WTC11 (cell line): ENCODE data around the gene USF2.

Source experiments
- CTCF ChIP-seq: fragments of 200-600 bp; IDR thresholded peaks from 2 replicates; pipeline ENCODE4 v1.8.0; 2022; ENCODE audit warnings: antibody characterized with exemption
- E2F1 ChIP-seq: sonication (generic); formaldehyde crosslinking; IDR thresholded peaks from 2 replicates; pipeline ENCODE4 v1.8.0; 2022; ENCODE audit warnings: mild to moderate bottlenecking, missing genetic modification reagents
- FOXJ3 ChIP-seq: sonication (generic); formaldehyde crosslinking; IDR thresholded peaks from 2 replicates; pipeline ENCODE4 v1.9.0; 2021; ENCODE audit warnings: missing genetic modification reagents, mild to moderate bottlenecking, borderline replicate concordance
- IRF2 ChIP-seq: sonication (generic); formaldehyde crosslinking; IDR thresholded peaks from 2 replicates; pipeline ENCODE4 v1.8.0; 2022; ENCODE audit warnings: low read depth, missing genetic modification reagents, borderline replicate concordance
- JUN ChIP-seq: sonication (generic); formaldehyde crosslinking; IDR thresholded peaks from 2 replicates; pipeline ENCODE4 v1.8.0; 2023; ENCODE audit warnings: mild to moderate bottlenecking, missing genetic modification reagents
- PRRX2 ChIP-seq: fragments of 250-450 bp; sonication (Bioruptor Pico); IDR thresholded peaks from 2 replicates; pipeline ENCODE4 v1.8.0; 2021; ENCODE audit warnings: mild to moderate bottlenecking
- TF ChIP-seq, protein P1 (sequence below): fragments of 250-450 bp; sonication (Bioruptor Pico); IDR thresholded peaks from 2 replicates; pipeline ENCODE4 v2.1.2; 2022; ENCODE audit warnings: mild to moderate bottlenecking, moderate library complexity
- TF ChIP-seq, protein P2 (sequence below): sonication (generic); formaldehyde crosslinking; IDR thresholded peaks from 2 replicates; pipeline ENCODE4 v1.8.0; 2023; ENCODE audit warnings: missing genetic modification reagents

- TF ChIP-seq CTCF (no peak), JUN (CRISPR knock-in tag) (no peak), E2F1 (CRISPR knock-in tag) (no peak), FOXJ3 (CRISPR knock-in tag) (no peak), IRF2 (no peak), PRRX2 (CRISPR knock-in tag) (no peak)
- TF ChIP-seq, protein P1, sequence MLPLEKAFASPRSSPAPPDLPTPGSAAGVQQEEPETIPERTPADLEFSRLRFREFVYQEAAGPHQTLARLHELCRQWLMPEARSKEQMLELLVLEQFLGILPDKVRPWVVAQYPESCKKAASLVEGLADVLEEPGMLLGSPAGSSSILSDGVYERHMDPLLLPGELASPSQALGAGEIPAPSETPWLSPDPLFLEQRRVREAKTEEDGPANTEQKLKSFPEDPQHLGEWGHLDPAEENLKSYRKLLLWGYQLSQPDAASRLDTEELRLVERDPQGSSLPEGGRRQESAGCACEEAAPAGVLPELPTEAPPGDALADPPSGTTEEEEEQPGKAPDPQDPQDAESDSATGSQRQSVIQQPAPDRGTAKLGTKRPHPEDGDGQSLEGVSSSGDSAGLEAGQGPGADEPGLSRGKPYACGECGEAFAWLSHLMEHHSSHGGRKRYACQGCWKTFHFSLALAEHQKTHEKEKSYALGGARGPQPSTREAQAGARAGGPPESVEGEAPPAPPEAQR (CRISPR knock-in tag): no peak
- TF ChIP-seq, protein P2, sequence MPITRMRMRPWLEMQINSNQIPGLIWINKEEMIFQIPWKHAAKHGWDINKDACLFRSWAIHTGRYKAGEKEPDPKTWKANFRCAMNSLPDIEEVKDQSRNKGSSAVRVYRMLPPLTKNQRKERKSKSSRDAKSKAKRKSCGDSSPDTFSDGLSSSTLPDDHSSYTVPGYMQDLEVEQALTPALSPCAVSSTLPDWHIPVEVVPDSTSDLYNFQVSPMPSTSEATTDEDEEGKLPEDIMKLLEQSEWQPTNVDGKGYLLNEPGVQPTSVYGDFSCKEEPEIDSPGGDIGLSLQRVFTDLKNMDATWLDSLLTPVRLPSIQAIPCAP: no peak
Measured at GRCh38 chr19:35260694-35261304, 8.0 kb upstream of the USF2 start.
